Measurements from ENCODE around the gene ANO2. TPM values are rescaled to one million over a fixed set of nuclear protein-coding genes. Genes with fewer than 3 reads are reported as not detected.

ANO2 gene
- total and polyA plus RNA-seq, 4 donors, result 0.03 to 0.25 (median 0.15) TPM

- Histone ChIP-seq H3K4me3 (ENCODE audit: low read depth in 1 of 3, low read length in 3 of 3) (no peak overlapping the region), H3K9me3 (ENCODE audit: control insufficient read depth in 4 of 4, low read length in 3 of 4) (no peaks in the 10 kb centered on the region), H3K4me1 (ENCODE audit: control insufficient read depth in 4 of 4, insufficient read depth in 4 of 4, low read length in 3 of 4) (no peaks in the 10 kb centered on the region), H3K36me3 (ENCODE audit: control insufficient read depth in 4 of 4, insufficient read depth in 3 of 4, low read depth in 1 of 4, low read length in 3 of 4) (no peaks in the 10 kb centered on the region), H3K27me3 (ENCODE audit: control insufficient read depth in 4 of 4, insufficient read depth in 4 of 4, low read length in 3 of 4) (no peaks in the 10 kb centered on the region), H3K27ac (ENCODE audit: low read depth in 1 of 2, low read length in 2 of 2) (no peak overlapping the region), H3K9ac (ENCODE audit: low read depth in 1 of 2, low read length in 2 of 2) (no peak overlapping the region)
- no peak for DNase-seq (ENCODE audit: low spot score)
- 55% methylated on average over 7 of the region's 7 CpGs for WGBS
- peak in 1 of 2 donors; percentile 6 for TF ChIP-seq HNF4A (conservative IDR thresholded peaks at IDR 0.05)
- no peak for TF ChIP-seq ZBTB33 (IDR thresholded peaks at IDR 0.05)
Observed at GRCh38 chr12:5963515-5963914, 18.5 kb upstream of the ANO2 start.

GRCh38 chr12:5960783-5961182 lies 15.7 kb upstream of the ANO2 start:
- Histone ChIP-seq H3K4me1 (ENCODE audit: control insufficient read depth in 4 of 4, insufficient read depth in 4 of 4, low read length in 3 of 4) (no peaks in the 10 kb centered on the region), H3K9ac (ENCODE audit: low read depth in 1 of 2, low read length in 2 of 2) (no peak overlapping the region), H3K9me3 (ENCODE audit: control insufficient read depth in 4 of 4, low read length in 3 of 4) (no peaks in the 10 kb centered on the region), H3K36me3 (ENCODE audit: control insufficient read depth in 4 of 4, insufficient read depth in 3 of 4, low read depth in 1 of 4, low read length in 3 of 4) (no peaks in the 10 kb centered on the region), H3K27me3 (ENCODE audit: control insufficient read depth in 4 of 4, insufficient read depth in 4 of 4, low read length in 3 of 4) (no peaks in the 10 kb centered on the region), H3K4me3 (ENCODE audit: low read depth in 1 of 3, low read length in 3 of 3) (no peak overlapping the region), H3K27ac (ENCODE audit: low read depth in 1 of 2, low read length in 2 of 2) (no peak overlapping the region)
- WGBS, result 94% methylated on average over 4 of the region's 4 CpGs
- TF ChIP-seq TAF1 (conservative IDR thresholded peaks at IDR 0.05) (no peak), HNF4A (conservative IDR thresholded peaks at IDR 0.05) (no peak), FOXA2 (IDR thresholded peaks at IDR 0.05) (no peak), EGR1 (IDR thresholded peaks at IDR 0.05; ENCODE audit: low read depth in 2 of 2) (no peak)
- DNase-seq (ENCODE audit: low spot score), result no peak

GRCh38 chr12:5956987-5957386 lies 11.9 kb upstream of the ANO2 start:
- 93% methylated on average over 5 of the region's 5 CpGs for WGBS
- Histone ChIP-seq H3K9me3 (ENCODE audit: control insufficient read depth in 4 of 4, low read length in 3 of 4) (no peaks in the 10 kb centered on the region), H3K36me3 (ENCODE audit: control insufficient read depth in 4 of 4, insufficient read depth in 3 of 4, low read depth in 1 of 4, low read length in 3 of 4) (no peaks in the 10 kb centered on the region), H3K9ac (ENCODE audit: low read depth in 1 of 2, low read length in 2 of 2) (no peak overlapping the region), H3K27ac (ENCODE audit: low read depth in 1 of 2, low read length in 2 of 2) (no peak overlapping the region), H3K4me3 (ENCODE audit: low read depth in 1 of 3, low read length in 3 of 3) (no peak overlapping the region), H3K27me3 (ENCODE audit: control insufficient read depth in 4 of 4, insufficient read depth in 4 of 4, low read length in 3 of 4) (no peaks in the 10 kb centered on the region), H3K4me1 (ENCODE audit: control insufficient read depth in 4 of 4, insufficient read depth in 4 of 4, low read length in 3 of 4) (no peaks in the 10 kb centered on the region)
- TF ChIP-seq RXRA (IDR thresholded peaks at IDR 0.05) (no peak), GABPA (IDR thresholded peaks at IDR 0.05 in 1 of 2, conservative IDR thresholded peaks at IDR 0.05 in 1 of 2) (no peak), SP1 (IDR thresholded peaks at IDR 0.05) (no peak), CTCF (IDR thresholded peaks at IDR 0.05; ENCODE audit: low read depth, low read length, missing input control) (no peak), TAF1 (conservative IDR thresholded peaks at IDR 0.05) (no peak), FOXA1 (IDR thresholded peaks at IDR 0.05) (no peak), YY1 (IDR thresholded peaks at IDR 0.05) (no peak), RAD21 (IDR thresholded peaks at IDR 0.05) (no peak), REST (IDR thresholded peaks at IDR 0.05) (no peak)
- DNase-seq (ENCODE audit: low spot score), result no peak

Measured in liver (tissue), 9 donors.